SH-SY5Y (cell line): Measurements from ENCODE around the gene PCDHGA4.

ENCODE experiments used
- GATA2 ChIP-seq: IDR thresholded peaks from 2 replicates; pipeline ENCODE4 v1.6.1; 2011; ENCODE audit warnings: mild to moderate bottlenecking, low read depth, low read length
- GATA3 ChIP-seq: IDR thresholded peaks from 2 replicates; pipeline ENCODE4 v1.6.1; 2011; ENCODE audit warnings: low read depth, mild to moderate bottlenecking, low read length, moderate library complexity

- TF ChIP-seq GATA2 (no peak), GATA3 (no peak)
Measured at GRCh38 chr5:141313711-141314110, 41.1 kb upstream of the PCDHGA4 start.
